ENCODE data around the gene ARMC7.
"Not testable (repeated sequence)": the region's sequence is repeated elsewhere in the genome, so short reads cannot be mapped to it uniquely, and the experiment has no call there.

Gene ARMC7

DNA sequence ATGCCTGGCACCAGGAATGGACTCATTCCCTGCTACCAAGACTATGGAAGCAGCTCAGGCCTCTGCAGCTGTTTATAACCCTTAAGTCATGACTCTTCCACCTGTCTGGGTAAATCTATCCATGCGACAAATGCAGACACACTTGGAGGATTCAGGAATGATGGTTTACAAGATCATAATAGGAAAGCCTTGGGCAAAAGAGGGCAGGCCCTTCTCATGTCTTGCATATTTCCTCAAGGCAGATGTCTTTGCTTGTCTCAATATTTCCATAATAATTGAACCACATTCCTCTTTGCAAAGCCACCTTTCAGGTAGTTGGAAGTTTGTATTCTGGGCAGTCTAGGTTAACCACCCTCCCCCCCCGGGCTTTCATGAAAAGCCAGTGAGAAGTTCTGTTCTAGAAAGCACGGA, 45.4 kb downstream of the ARMC7 start:
- DNase-seq, result no peak

DNA sequence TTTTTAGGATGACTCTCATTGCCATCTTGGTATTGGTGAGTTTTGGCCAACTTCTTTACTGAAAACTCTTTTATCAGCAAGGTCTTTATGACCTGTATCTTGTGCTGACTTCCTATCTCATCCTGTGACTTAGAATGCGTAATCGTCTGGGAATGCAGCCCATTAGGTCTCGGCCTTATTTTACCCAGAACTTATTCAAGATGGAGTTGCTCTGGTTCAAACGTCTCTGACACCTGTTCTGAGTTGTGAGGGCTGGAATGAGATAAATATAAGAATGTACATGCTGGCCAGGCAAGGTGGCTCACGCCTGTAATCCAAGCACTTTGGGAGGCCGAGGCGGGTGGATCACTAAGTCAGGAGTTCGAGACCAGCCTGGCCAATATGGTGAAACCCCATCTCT, 48.7 kb downstream of the ARMC7 start:
- not testable (repeated sequence) for DNase-seq

DNA sequence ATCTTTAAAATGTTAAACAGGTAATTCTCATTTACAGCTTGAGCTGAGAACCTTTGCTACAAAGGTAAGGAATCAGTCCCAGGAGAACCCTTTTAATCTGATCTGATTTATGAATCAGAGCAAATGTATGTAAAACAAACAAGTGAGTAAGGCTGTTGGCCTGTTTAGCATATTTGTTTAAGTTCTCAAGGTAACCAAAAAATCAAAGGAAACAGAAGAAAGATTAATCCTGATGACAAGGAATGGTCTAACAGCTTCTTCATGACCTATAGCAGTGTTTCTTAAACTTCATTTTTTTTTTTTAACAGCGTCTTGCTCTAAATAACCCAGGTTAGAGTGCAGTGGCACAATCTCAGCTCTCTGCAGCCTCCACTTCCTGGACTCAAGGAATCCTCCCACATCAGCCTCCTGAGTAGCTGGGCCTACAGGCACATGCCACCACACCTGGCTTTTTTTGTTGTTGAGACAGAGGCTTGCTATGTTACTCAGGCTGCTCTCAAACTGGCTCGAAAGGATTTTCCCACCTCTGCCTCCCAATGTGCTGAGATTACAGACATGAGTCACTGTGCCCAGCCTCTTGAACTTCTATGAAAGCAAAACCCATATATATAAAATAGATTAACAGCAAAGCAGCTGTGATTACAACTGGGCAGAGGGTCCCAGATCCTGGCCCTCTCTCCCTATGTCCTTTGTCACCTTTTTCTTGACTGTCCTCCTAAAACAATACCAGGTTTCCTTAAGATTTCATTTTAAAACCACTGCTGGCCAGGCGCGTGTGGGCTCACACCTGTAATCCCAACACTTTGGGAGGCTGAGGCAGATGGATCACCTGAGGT, 49.6 kb downstream of the ARMC7 start:
- DNase-seq, result no peak

DNA sequence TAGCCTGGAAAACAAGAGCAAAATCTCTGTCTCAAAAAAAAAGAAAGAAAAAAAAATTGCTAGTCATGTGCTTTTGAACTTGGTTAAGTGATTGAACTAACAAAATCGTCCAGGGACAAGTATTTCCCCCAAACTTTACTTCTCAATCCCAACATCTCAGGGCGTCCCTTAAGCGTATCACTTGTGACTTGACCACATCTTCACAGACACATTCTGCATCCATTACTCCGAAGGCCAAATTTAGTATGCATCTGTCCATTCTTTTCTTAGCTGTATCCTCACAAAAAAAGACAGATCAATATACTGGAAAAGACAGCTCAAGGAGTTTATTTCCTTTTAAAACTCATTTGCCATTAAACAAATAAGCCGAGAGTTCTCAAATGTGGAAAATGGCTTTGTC, 50.4 kb downstream of the ARMC7 start:
- DNase-seq, result no peak

DNA sequence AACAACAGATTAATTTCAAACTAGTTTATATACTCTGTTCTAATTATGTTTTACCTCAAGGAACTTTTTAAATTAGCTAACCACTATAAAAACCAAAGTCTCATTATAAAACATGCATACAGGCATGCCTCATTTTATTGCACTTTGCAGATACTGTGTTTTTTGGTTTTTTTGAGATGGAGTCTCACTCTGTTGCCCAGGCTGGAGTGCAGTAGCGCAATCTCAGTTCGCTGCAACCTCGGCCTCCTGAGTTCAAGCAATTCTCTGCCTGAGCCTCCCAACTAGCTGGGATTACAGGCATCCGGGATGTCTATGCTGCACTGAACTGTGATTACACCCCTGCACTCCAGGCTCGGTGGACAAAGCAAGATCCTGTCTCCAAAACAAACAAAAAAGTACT, 53.3 kb downstream of the ARMC7 start:
- DNase-seq, result no peak

DNA sequence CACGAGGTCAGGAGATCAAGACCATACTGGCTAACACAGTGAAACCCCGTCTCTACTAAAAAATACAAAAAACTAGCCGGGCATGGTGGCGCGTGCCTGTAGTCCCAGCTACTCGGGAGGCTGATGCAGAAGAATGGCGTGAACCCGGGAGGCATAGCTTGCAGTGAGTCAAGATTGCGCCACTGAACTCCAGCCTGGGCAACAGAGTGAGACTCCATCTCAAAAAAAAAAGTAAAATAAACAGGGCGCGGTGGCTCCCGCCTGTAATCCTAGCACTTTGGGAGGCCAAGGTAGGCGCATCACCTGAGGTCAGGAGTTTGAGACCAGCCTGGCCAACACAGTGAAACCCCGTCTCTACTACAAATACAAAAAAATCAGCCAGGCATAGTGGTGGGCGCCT, 54.8 kb downstream of the ARMC7 start:
- DNase-seq, result not testable (repeated sequence)

DNA sequence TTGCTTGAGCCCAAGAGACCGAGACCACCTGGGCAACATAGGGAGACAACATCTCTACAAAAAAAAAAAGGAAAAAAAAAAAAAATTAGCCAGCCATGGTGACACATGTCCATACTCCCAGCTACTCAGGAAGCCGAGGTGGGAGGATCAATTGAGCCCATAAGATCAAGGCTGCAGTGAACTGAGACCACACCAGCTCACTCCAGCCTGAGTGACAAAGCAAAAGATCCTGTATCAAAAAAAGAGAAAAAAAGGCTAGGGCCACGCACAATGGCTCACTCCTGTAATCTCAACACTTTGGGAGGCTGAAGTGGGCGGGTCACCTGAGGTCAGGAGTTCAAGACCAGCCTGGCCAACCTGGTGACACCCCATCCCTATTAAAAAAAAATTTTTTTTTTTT, 59.2 kb downstream of the ARMC7 start:
- DNase-seq, result no peak

DNA sequence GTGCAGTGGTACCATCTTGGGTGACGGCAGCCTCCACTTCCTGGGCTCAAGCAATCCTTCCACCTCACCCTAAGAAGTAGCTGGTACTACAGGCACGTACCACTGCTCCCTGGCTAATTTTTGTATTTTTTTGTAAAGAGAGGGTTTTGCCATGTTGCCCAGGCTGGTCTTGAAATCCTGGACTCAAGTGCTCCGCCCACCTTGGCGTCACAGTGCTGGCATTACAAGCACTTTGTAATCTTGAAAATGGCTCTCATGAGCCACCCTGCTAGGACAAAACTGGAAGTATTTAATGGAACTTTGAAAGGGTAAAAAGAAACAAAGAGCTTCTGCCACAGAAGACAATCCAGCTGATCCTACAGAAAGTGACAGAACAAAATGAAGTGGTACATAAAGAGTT, 63.8 kb downstream of the ARMC7 start:
- DNase-seq, result no peak

DNA sequence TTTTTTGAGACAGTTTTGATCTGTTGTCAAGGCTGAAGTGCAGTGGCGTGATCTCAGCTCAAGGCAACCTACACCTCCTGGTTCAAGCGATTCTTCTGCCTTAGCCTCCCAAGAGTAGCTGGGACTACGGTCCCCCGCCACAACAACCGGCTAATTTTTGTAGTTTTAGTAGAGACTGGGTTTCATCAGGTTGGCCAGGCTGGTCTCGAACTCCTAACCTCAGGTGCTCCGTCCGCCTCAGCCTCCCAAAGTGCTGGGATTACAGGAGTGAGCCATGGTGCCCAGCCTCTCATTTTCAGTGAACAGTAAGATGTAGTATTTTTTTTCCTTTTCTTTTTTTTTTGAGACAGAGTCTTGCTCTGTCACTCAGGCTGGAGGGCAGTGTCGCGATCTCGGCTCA, 65.2 kb downstream of the ARMC7 start:
- DNase-seq, result no peak

DNA sequence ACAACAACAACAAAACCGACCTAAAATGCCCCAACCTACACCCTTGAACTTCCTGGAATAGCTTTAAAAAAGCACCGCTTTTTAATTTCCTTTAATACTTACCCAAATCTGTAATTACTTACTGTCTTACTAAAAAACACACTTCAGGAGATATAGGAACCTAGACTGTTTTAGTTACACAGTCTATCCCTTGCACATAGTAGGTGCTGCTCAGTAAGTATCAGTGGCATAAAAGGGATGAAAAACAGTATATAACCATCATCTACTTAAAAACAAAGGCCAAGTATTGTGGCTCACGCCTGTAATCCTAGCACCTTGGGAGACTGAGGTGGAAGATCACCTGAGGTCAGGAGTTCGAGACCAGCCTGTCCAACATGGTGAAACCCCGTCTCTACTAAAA, 66.9 kb downstream of the ARMC7 start:
- DNase-seq, result no peak

DNA sequence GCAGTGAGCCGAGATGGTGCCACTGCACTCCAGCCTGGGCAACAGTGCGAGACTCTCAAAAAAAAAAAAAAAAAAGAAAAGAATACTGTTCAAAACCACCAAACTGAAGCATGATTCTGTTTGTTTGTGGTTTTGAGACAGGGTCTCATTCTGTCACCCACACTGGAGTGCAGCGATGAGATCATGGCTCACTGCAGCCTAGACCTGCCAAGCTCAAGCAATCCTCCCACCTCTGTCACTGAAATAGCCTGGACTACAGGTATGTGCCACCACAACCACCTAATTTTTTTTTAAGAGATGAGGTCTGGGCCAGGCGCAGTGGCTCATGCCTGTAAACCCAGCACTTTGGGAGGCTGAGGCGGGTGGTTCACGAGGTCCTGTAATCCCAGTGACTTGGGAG, 68.7 kb downstream of the ARMC7 start:
- no peak for DNase-seq
